K562 (cell line): Measurements from ENCODE around the gene EBF4. TPM values are rescaled to one million over a fixed set of nuclear protein-coding genes. Genes with fewer than 3 reads are reported as not detected.

Experiments
- ETS2 ChIP-seq: IDR thresholded peaks from 2 replicates; pipeline ENCODE4 v1.6.1; 2016; ENCODE audit warnings: borderline replicate concordance, missing genetic modification characterization, mild to moderate bottlenecking, moderate library complexity, missing compliant biosample characterization; ENCODE audit not compliant: poor library complexity, severe bottlenecking
- ZNF140 ChIP-seq: fragments of 250-450 bp; sonication (Bioruptor Pico); IDR thresholded peaks from 2 replicates; pipeline ENCODE4 v1.8.0; 2021; ENCODE audit warnings: moderate library complexity, mild to moderate bottlenecking, inconsistent platforms
- polyA plus RNA-seq, 8 experiments: library from polyadenylated mRNA; depleted of rRNA in 4 of 8; stranded (reverse) in 5 of 8; unstranded in 3 of 8; fragments of >200 nt; fragmentation: Nextera tagmentation in 2 of 8; fragmentation: Illumina TruSeq in 1 of 8; extraction: Ambion mirVana in 2 of 8; extraction: Trizol in 1 of 8; gene quantifications; 2 replicates each; pipeline versions ENCODE4 v1.2.1 to v1.2.3, GENCODE V29; 2011 to 2014; ENCODE audit warnings: inconsistent platforms in 1 of 8, missing spikeins in 1 of 8
- total RNA-seq, 7 experiments: library from RNA; depleted of rRNA in 6 of 7; stranded (reverse); fragments of >200 nt in 6 of 7; fragmentation: Illumina TruSeq in 2 of 7; extraction: Trizol in 2 of 7; gene quantifications; 2 replicates each; pipeline versions ENCODE4 v1.2.1 to v1.2.3, GENCODE V29; 2011 to 2021; ENCODE audit warnings: low replicate concordance in 1 of 7
- TF ChIP-seq, protein P1 (sequence below), 2 experiments: fragments of 450-650 bp; formaldehyde crosslinking in 1 of 2; IDR thresholded peaks; 2 replicates each; pipeline versions ENCODE4 v1.4.0 to v1.6.1; 2014 to 2020; ENCODE audit warnings: mild to moderate bottlenecking in 2 of 2, borderline replicate concordance in 1 of 2, low read depth in 1 of 2

Gene EBF4
- total and polyA plus RNA-seq, 9 of the 15 experiments (the other 6 are each of a cell fraction or from before 2014, with no cell fraction given), result 0.09 TPM; not detected in 8

DNA sequence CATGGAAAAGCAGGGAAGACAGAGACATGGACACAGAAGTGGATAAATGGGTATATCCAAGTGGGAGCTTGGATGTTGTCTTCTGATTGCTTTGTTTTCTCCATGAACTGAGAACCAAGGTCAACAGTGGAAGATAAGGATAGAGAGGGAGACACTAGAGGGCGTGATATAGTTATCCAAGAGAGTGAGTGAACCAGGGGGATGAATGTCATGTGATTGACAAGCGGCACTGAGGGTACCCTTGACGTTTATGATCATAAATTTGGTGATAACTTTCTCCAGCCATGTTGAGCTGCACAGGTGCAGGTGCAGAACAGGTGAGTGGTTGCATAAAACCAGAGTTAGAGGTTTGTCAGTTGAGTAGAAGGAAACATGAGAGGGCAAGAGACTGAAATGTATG is 20.7 kb downstream of the EBF4 start (continued):
- TF ChIP-seq, protein P1, sequence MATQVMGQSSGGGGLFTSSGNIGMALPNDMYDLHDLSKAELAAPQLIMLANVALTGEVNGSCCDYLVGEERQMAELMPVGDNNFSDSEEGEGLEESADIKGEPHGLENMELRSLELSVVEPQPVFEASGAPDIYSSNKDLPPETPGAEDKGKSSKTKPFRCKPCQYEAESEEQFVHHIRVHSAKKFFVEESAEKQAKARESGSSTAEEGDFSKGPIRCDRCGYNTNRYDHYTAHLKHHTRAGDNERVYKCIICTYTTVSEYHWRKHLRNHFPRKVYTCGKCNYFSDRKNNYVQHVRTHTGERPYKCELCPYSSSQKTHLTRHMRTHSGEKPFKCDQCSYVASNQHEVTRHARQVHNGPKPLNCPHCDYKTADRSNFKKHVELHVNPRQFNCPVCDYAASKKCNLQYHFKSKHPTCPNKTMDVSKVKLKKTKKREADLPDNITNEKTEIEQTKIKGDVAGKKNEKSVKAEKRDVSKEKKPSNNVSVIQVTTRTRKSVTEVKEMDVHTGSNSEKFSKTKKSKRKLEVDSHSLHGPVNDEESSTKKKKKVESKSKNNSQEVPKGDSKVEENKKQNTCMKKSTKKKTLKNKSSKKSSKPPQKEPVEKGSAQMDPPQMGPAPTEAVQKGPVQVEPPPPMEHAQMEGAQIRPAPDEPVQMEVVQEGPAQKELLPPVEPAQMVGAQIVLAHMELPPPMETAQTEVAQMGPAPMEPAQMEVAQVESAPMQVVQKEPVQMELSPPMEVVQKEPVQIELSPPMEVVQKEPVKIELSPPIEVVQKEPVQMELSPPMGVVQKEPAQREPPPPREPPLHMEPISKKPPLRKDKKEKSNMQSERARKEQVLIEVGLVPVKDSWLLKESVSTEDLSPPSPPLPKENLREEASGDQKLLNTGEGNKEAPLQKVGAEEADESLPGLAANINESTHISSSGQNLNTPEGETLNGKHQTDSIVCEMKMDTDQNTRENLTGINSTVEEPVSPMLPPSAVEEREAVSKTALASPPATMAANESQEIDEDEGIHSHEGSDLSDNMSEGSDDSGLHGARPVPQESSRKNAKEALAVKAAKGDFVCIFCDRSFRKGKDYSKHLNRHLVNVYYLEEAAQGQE (IDR thresholded peaks at IDR 0.05; ENCODE audit: borderline replicate concordance), result peak; percentile 25; the same call in 1 of the 2 replicates
- TF ChIP-seq, protein P1 (CRISPR knock-in tag; IDR thresholded peaks at IDR 0.05; ENCODE audit: low read depth), result no peak
- TF ChIP-seq ZNF140, result no peak
- TF ChIP-seq ETS2, result no peak
